GM18861 (cell line): Measurements from ENCODE around the gene SGCD.

Experiments
- ATAC-seq: cut with Tn5 transposase; IDR thresholded peaks from one replicate; pipeline ENCODE4 v1.9.1; 2021; ENCODE audit not compliant: unreplicated experiment

The SGCD gene

GRCh38 chr5:156682971-156683370 lies 356.0 kb downstream of the SGCD start:
- ATAC-seq, result no peak

GRCh38 chr5:156683509-156683908 lies 356.5 kb downstream of the SGCD start:
- ATAC-seq, result no peak

- ATAC-seq, result no peak
Observed at GRCh38 chr5:156684216-156684615, 357.3 kb downstream of the SGCD start.

GRCh38 chr5:156685481-156685880 lies 358.5 kb downstream of the SGCD start:
- ATAC-seq, result no peak

- ATAC-seq, result no peak
Observed at GRCh38 chr5:156686380-156686779, 359.4 kb downstream of the SGCD start.

GRCh38 chr5:156686796-156687195 lies 359.8 kb downstream of the SGCD start:
- no peak for ATAC-seq

GRCh38 chr5:156687514-156687913 lies 360.6 kb downstream of the SGCD start:
- no peak for ATAC-seq

GRCh38 chr5:156691572-156691971 lies 364.6 kb downstream of the SGCD start:
- no peak for ATAC-seq

- no peak for ATAC-seq
Observed at GRCh38 chr5:156693113-156693512, 366.1 kb downstream of the SGCD start.

- no peak for ATAC-seq
Observed at GRCh38 chr5:156694598-156694997, 367.6 kb downstream of the SGCD start.

GRCh38 chr5:156695774-156696173 lies 368.8 kb downstream of the SGCD start:
- ATAC-seq, result no peak

GRCh38 chr5:156698323-156698722 lies 371.4 kb downstream of the SGCD start:
- no peak for ATAC-seq

- no peak for ATAC-seq
Observed at GRCh38 chr5:156699147-156699546, 372.2 kb downstream of the SGCD start.

GRCh38 chr5:156704139-156704538 lies 377.2 kb downstream of the SGCD start:
- no peak for ATAC-seq

- no peak for ATAC-seq
Observed at GRCh38 chr5:156706631-156707030, 379.7 kb downstream of the SGCD start.

- no peak for ATAC-seq
Observed at GRCh38 chr5:156707750-156708149, 380.8 kb downstream of the SGCD start.

GRCh38 chr5:156715287-156715686 lies 388.3 kb downstream of the SGCD start:
- no peak for ATAC-seq

- ATAC-seq, result no peak
Observed at GRCh38 chr5:156716591-156717380, 389.8 kb downstream of the SGCD start.

GRCh38 chr5:156718985-156719384 lies 392.0 kb downstream of the SGCD start:
- ATAC-seq, result no peak

- no peak for ATAC-seq
Observed at GRCh38 chr5:156722358-156722757, 395.4 kb downstream of the SGCD start.

GRCh38 chr5:156735477-156735876 lies 408.5 kb downstream of the SGCD start:
- no peak for ATAC-seq

- no peak for ATAC-seq
Observed at GRCh38 chr5:156741516-156741915, 414.6 kb downstream of the SGCD start.

- no peak for ATAC-seq
Observed at GRCh38 chr5:156753846-156754245, 426.9 kb downstream of the SGCD start.
